Measurements from ENCODE around the gene EPHB2.
"Not testable (repeated sequence)": the region's sequence is repeated elsewhere in the genome, so short reads cannot be mapped to it uniquely, and the experiment has no call there.

EPHB2 gene

GRCh38 chr1:22691031-22691753, 19.4 kb upstream of the EPHB2 start:
- peaks cover 10% of the 10 kb centered on the region for H3K27me3 ChIP-seq (replicated peaks; ENCODE audit: control insufficient read depth, insufficient read depth, low read length)
- no peaks in the 10 kb centered on the region for H3K4me1 ChIP-seq (ENCODE audit: control insufficient read depth, insufficient read depth, low read length)
- no peaks in the 10 kb centered on the region for H3K36me3 ChIP-seq (ENCODE audit: control insufficient read depth, insufficient read depth, low read length, severe bottlenecking)
- H3K9me3 ChIP-seq (ENCODE audit: control insufficient read depth, low read length): no peaks in the 10 kb centered on the region
- H3K4me3 ChIP-seq (ENCODE audit: low read length): no peak overlapping the region
- no peak for DNase-seq (ENCODE audit: low read depth)
- H3K9ac ChIP-seq (ENCODE audit: low read length): no peak overlapping the region

- Histone ChIP-seq H3K9ac (ENCODE audit: low read length) (no peak overlapping the region), H3K36me3 (ENCODE audit: control insufficient read depth, insufficient read depth, low read length, severe bottlenecking) (no peaks in the 10 kb centered on the region), H3K27me3 (replicated peaks; ENCODE audit: control insufficient read depth, insufficient read depth, low read length) (no peaks in the 10 kb centered on the region), H3K4me1 (ENCODE audit: control insufficient read depth, insufficient read depth, low read length) (no peaks in the 10 kb centered on the region), H3K9me3 (ENCODE audit: control insufficient read depth, low read length) (no peaks in the 10 kb centered on the region), H3K4me3 (ENCODE audit: low read length) (no peak overlapping the region)
- DNase-seq (ENCODE audit: low read depth): no peak
Measured at GRCh38 chr1:22694172-22694571, 16.5 kb upstream of the EPHB2 start.

GRCh38 chr1:22696610-22697009, 14.0 kb upstream of the EPHB2 start:
- Histone ChIP-seq H3K27me3 (replicated peaks; ENCODE audit: control insufficient read depth, insufficient read depth, low read length) (peaks cover 3% of the 10 kb centered on the region), H3K36me3 (ENCODE audit: control insufficient read depth, insufficient read depth, low read length, severe bottlenecking) (no peaks in the 10 kb centered on the region), H3K9ac (ENCODE audit: low read length) (no peak overlapping the region), H3K9me3 (ENCODE audit: control insufficient read depth, low read length) (no peaks in the 10 kb centered on the region), H3K4me3 (ENCODE audit: low read length) (no peak overlapping the region), H3K4me1 (ENCODE audit: control insufficient read depth, insufficient read depth, low read length) (no peaks in the 10 kb centered on the region)
- no peak for DNase-seq (ENCODE audit: low read depth)

- DNase-seq (ENCODE audit: low read depth): no peak
- H3K4me3 ChIP-seq (ENCODE audit: low read length): no peak overlapping the region
- H3K36me3 ChIP-seq (ENCODE audit: control insufficient read depth, insufficient read depth, low read length, severe bottlenecking): no peaks in the 10 kb centered on the region
- H3K9ac ChIP-seq (ENCODE audit: low read length): no peak overlapping the region
- peaks cover 5% of the 10 kb centered on the region for H3K27me3 ChIP-seq (replicated peaks; ENCODE audit: control insufficient read depth, insufficient read depth, low read length)
- no peaks in the 10 kb centered on the region for H3K9me3 ChIP-seq (ENCODE audit: control insufficient read depth, low read length)
- H3K4me1 ChIP-seq (ENCODE audit: control insufficient read depth, insufficient read depth, low read length): no peaks in the 10 kb centered on the region
Measured at GRCh38 chr1:22697980-22698379, 12.7 kb upstream of the EPHB2 start.

- H3K36me3 ChIP-seq (ENCODE audit: control insufficient read depth, insufficient read depth, low read length, severe bottlenecking): no peaks in the 10 kb centered on the region
- no peak overlapping the region for H3K4me3 ChIP-seq (ENCODE audit: low read length)
- no peaks in the 10 kb centered on the region for H3K4me1 ChIP-seq (ENCODE audit: control insufficient read depth, insufficient read depth, low read length)
- DNase-seq (ENCODE audit: low read depth): no peak
- peaks cover 5% of the 10 kb centered on the region for H3K27me3 ChIP-seq (replicated peaks; ENCODE audit: control insufficient read depth, insufficient read depth, low read length)
- no peaks in the 10 kb centered on the region for H3K9me3 ChIP-seq (ENCODE audit: control insufficient read depth, low read length)
- no peak overlapping the region for H3K9ac ChIP-seq (ENCODE audit: low read length)
Measured at GRCh38 chr1:22699681-22700520, 10.7 kb upstream of the EPHB2 start.

GRCh38 chr1:22702296-22703085, 8.1 kb upstream of the EPHB2 start:
- H3K4me3 ChIP-seq (ENCODE audit: low read length): no peak overlapping the region
- H3K27me3 ChIP-seq (replicated peaks; ENCODE audit: control insufficient read depth, insufficient read depth, low read length): peaks cover 10% of the 10 kb centered on the region
- no peaks in the 10 kb centered on the region for H3K4me1 ChIP-seq (ENCODE audit: control insufficient read depth, insufficient read depth, low read length)
- no peaks in the 10 kb centered on the region for H3K36me3 ChIP-seq (ENCODE audit: control insufficient read depth, insufficient read depth, low read length, severe bottlenecking)
- no peaks in the 10 kb centered on the region for H3K9me3 ChIP-seq (ENCODE audit: control insufficient read depth, low read length)
- DNase-seq (ENCODE audit: low read depth): no peak
- no peak overlapping the region for H3K9ac ChIP-seq (ENCODE audit: low read length)

- no peaks in the 10 kb centered on the region for H3K9me3 ChIP-seq (ENCODE audit: control insufficient read depth, low read length)
- H3K4me1 ChIP-seq (ENCODE audit: control insufficient read depth, insufficient read depth, low read length): no peaks in the 10 kb centered on the region
- H3K4me3 ChIP-seq (ENCODE audit: low read length): no peak overlapping the region
- H3K9ac ChIP-seq (ENCODE audit: low read length): no peak overlapping the region
- H3K27me3 ChIP-seq (replicated peaks; ENCODE audit: control insufficient read depth, insufficient read depth, low read length): peaks cover 19% of the 10 kb centered on the region
- H3K36me3 ChIP-seq (ENCODE audit: control insufficient read depth, insufficient read depth, low read length, severe bottlenecking): no peaks in the 10 kb centered on the region
- DNase-seq (ENCODE audit: low read depth): peak; percentile 96
Measured at GRCh38 chr1:22704440-22705067, 6.1 kb upstream of the EPHB2 start.

- no peak for DNase-seq (ENCODE audit: low read depth)
- H3K4me1 ChIP-seq (ENCODE audit: control insufficient read depth, insufficient read depth, low read length): no peaks in the 10 kb centered on the region
- peaks cover 22% of the 10 kb centered on the region for H3K27me3 ChIP-seq (replicated peaks; ENCODE audit: control insufficient read depth, insufficient read depth, low read length)
- H3K9ac ChIP-seq (ENCODE audit: low read length): no peak overlapping the region
- H3K36me3 ChIP-seq (ENCODE audit: control insufficient read depth, insufficient read depth, low read length, severe bottlenecking): no peaks in the 10 kb centered on the region
- H3K4me3 ChIP-seq (ENCODE audit: low read length): no peak overlapping the region
- no peaks in the 10 kb centered on the region for H3K9me3 ChIP-seq (ENCODE audit: control insufficient read depth, low read length)
Measured at GRCh38 chr1:22705586-22705985, 5.1 kb upstream of the EPHB2 start.

GRCh38 chr1:22706100-22706499, 4.5 kb upstream of the EPHB2 start:
- not testable (repeated sequence) for H3K9ac ChIP-seq (ENCODE audit: low read length); DNase-seq (ENCODE audit: low read depth); H3K4me1 ChIP-seq (ENCODE audit: control insufficient read depth, insufficient read depth, low read length); H3K4me3 ChIP-seq (ENCODE audit: low read length); H3K9me3 ChIP-seq (ENCODE audit: control insufficient read depth, low read length); H3K36me3 ChIP-seq (ENCODE audit: control insufficient read depth, insufficient read depth, low read length, severe bottlenecking)
- peaks cover 19% of the 10 kb centered on the region for H3K27me3 ChIP-seq (replicated peaks; ENCODE audit: control insufficient read depth, insufficient read depth, low read length)

- no peaks in the 10 kb centered on the region for H3K9me3 ChIP-seq (ENCODE audit: control insufficient read depth, low read length)
- H3K9ac ChIP-seq (ENCODE audit: low read length): no peak overlapping the region
- H3K27me3 ChIP-seq (replicated peaks; ENCODE audit: control insufficient read depth, insufficient read depth, low read length): peaks cover 28% of the 10 kb centered on the region
- H3K4me1 ChIP-seq (ENCODE audit: control insufficient read depth, insufficient read depth, low read length): peaks cover 8% of the 10 kb centered on the region
- no peaks in the 10 kb centered on the region for H3K36me3 ChIP-seq (ENCODE audit: control insufficient read depth, insufficient read depth, low read length, severe bottlenecking)
- DNase-seq (ENCODE audit: low read depth): no peak
- H3K4me3 ChIP-seq (ENCODE audit: low read length): no peak overlapping the region
Measured at GRCh38 chr1:22708777-22709176, 1.9 kb upstream of the EPHB2 start.

GRCh38 chr1:22709227-22709626, 1.4 kb upstream of the EPHB2 start:
- H3K4me1 ChIP-seq (ENCODE audit: control insufficient read depth, insufficient read depth, low read length): peaks cover 8% of the 10 kb centered on the region
- no peaks in the 10 kb centered on the region for H3K9me3 ChIP-seq (ENCODE audit: control insufficient read depth, low read length)
- peaks cover 28% of the 10 kb centered on the region for H3K27me3 ChIP-seq (replicated peaks; ENCODE audit: control insufficient read depth, insufficient read depth, low read length)
- no peak overlapping the region for H3K9ac ChIP-seq (ENCODE audit: low read length)
- H3K4me3 ChIP-seq (ENCODE audit: low read length): no peak overlapping the region
- DNase-seq (ENCODE audit: low read depth): peak; percentile 20
- H3K36me3 ChIP-seq (ENCODE audit: control insufficient read depth, insufficient read depth, low read length, severe bottlenecking): no peaks in the 10 kb centered on the region
